GM18502 (cell line): ENCODE measurements around the gene CDHR2.

Experiments used
- ATAC-seq: cut with Tn5 transposase; IDR thresholded peaks from one replicate; pipeline ENCODE4 v1.9.1; 2021; ENCODE audit warnings: mild to moderate bottlenecking; ENCODE audit not compliant: unreplicated experiment, poor library complexity

Gene CDHR2

GRCh38 chr5:176633598-176633997, 84.5 kb downstream of the CDHR2 start:
- no peak for ATAC-seq

- ATAC-seq = no peak
Measured at GRCh38 chr5:176636426-176636825, 87.3 kb downstream of the CDHR2 start.

- ATAC-seq = no peak
Measured at GRCh38 chr5:176637556-176637955, 88.4 kb downstream of the CDHR2 start.

GRCh38 chr5:176638437-176638836, 89.3 kb downstream of the CDHR2 start:
- no peak for ATAC-seq

GRCh38 chr5:176639208-176639607, 90.1 kb downstream of the CDHR2 start:
- no peak for ATAC-seq

GRCh38 chr5:176639981-176640380, 90.8 kb downstream of the CDHR2 start:
- no peak for ATAC-seq

GRCh38 chr5:176640616-176641015, 91.5 kb downstream of the CDHR2 start:
- ATAC-seq = no peak

GRCh38 chr5:176642675-176643490, 93.7 kb downstream of the CDHR2 start:
- ATAC-seq = no peak

- ATAC-seq = no peak
Measured at GRCh38 chr5:176643491-176644219, 94.5 kb downstream of the CDHR2 start.

- no peak for ATAC-seq
Measured at GRCh38 chr5:176644294-176644693, 95.2 kb downstream of the CDHR2 start.

GRCh38 chr5:176644878-176645670, 95.9 kb downstream of the CDHR2 start:
- no peak for ATAC-seq
